ENCODE measurements around the gene PRR16. TPM values are rescaled to one million over a fixed set of nuclear protein-coding genes. Genes with fewer than 3 reads are reported as not detected.
"Not testable (repeated sequence)": the region's sequence is repeated elsewhere in the genome, so short reads cannot be mapped to it uniquely, and the experiment has no call there.

Gene PRR16
- total RNA-seq, 4 donors from 2014 or later, result 1.8 to 3.9 (median 2.8) TPM; not detected in 1

- no peak overlapping the region for H3K4me3 ChIP-seq (ENCODE audit: low read depth, poor library complexity, severe bottlenecking)
- no peak for DNase-seq (ENCODE audit: low spot score in 2 of 2)
- 64 to 70% methylated on average over 2 of the region's 2 CpGs for WGBS, 2 donors
- intact Hi-C loops (cut with DNase I; ENCODE audit: low total_unique reads), result no loop called here
- TF ChIP-seq POLR2A (IDR thresholded peaks at IDR 0.05) (no peak), CTCF (IDR thresholded peaks at IDR 0.05) (no peak)
Measured at GRCh38 chr5:120684749-120685415, 220.8 kb downstream of the PRR16 start.

- no peak for DNase-seq (ENCODE audit: low spot score in 2 of 2)
- 46 to 57% methylated on average over 9 of the region's 9 CpGs for WGBS, 2 donors
- no peak overlapping the region for H3K4me3 ChIP-seq (ENCODE audit: low read depth, poor library complexity, severe bottlenecking)
- intact Hi-C loops (cut with DNase I; ENCODE audit: low total_unique reads), result no loop called here
- TF ChIP-seq CTCF (IDR thresholded peaks at IDR 0.05) (no peak), POLR2A (IDR thresholded peaks at IDR 0.05) (no peak)
Measured at GRCh38 chr5:120690621-120691407, 226.7 kb downstream of the PRR16 start.

- TF ChIP-seq CTCF (IDR thresholded peaks at IDR 0.05), result no peak
- no peak for TF ChIP-seq POLR2A (IDR thresholded peaks at IDR 0.05)
- 89 to 90% methylated on average over 2 of the region's 2 CpGs for WGBS, 2 donors
- H3K4me3 ChIP-seq (ENCODE audit: low read depth, poor library complexity, severe bottlenecking), result no peak overlapping the region
- intact Hi-C loops (cut with DNase I; ENCODE audit: low total_unique reads), result no loop called here
- DNase-seq (ENCODE audit: low spot score in 2 of 2), result no peak
Measured at GRCh38 chr5:120692325-120692724, 228.2 kb downstream of the PRR16 start.

- TF ChIP-seq POLR2A (IDR thresholded peaks at IDR 0.05) (no peak), CTCF (IDR thresholded peaks at IDR 0.05) (no peak)
- DNase-seq (ENCODE audit: low spot score in 2 of 2), result no peak
- intact Hi-C loops (cut with DNase I; ENCODE audit: low total_unique reads), result no loop called here
- H3K4me3 ChIP-seq (ENCODE audit: low read depth, poor library complexity, severe bottlenecking), result no peak overlapping the region
- WGBS, 2 donors, result 62 to 73% methylated on average over 4 of the region's 4 CpGs
Measured at GRCh38 chr5:120695368-120695880, 231.3 kb downstream of the PRR16 start.

GRCh38 chr5:120697147-120697546 is 233.0 kb downstream of the PRR16 start:
- intact Hi-C loops (cut with DNase I; ENCODE audit: low total_unique reads), result no loop called here
- TF ChIP-seq POLR2A (IDR thresholded peaks at IDR 0.05), result no peak
- whole genome bisulfite sequencing, 2 donors, result 81 to 85% methylated on average over 4 of the region's 4 CpGs
- H3K4me3 ChIP-seq (ENCODE audit: low read depth, poor library complexity, severe bottlenecking), result no peak overlapping the region
- DNase-seq (ENCODE audit: low spot score in 2 of 2), result no peak

- intact Hi-C loops (cut with DNase I; ENCODE audit: low total_unique reads); DNase-seq (ENCODE audit: low spot score in 2 of 2); H3K4me3 ChIP-seq (ENCODE audit: low read depth, poor library complexity, severe bottlenecking): not testable (repeated sequence)
- WGBS, 2 donors, result 73 to 77% methylated on average over 13 of the region's 13 CpGs
Measured at GRCh38 chr5:120697670-120698327, 233.7 kb downstream of the PRR16 start.

GRCh38 chr5:120700653-120701052 is 236.6 kb downstream of the PRR16 start:
- WGBS, 2 donors, result 88 to 93% methylated on average over 10 to 12 of the region's 12 CpGs
- H3K4me3 ChIP-seq (ENCODE audit: low read depth, poor library complexity, severe bottlenecking); intact Hi-C loops (cut with DNase I; ENCODE audit: low total_unique reads); DNase-seq (ENCODE audit: low spot score in 2 of 2): not testable (repeated sequence)

- 54 to 57% methylated on average over 16 of the region's 16 CpGs for WGBS, 2 donors
- intact Hi-C loops (cut with DNase I; ENCODE audit: low total_unique reads); H3K4me3 ChIP-seq (ENCODE audit: low read depth, poor library complexity, severe bottlenecking); DNase-seq (ENCODE audit: low spot score in 2 of 2): not testable (repeated sequence)
Measured at GRCh38 chr5:120702817-120703538, 238.9 kb downstream of the PRR16 start.

Measured in lower leg skin (tissue), 4 donors.